HuH-7 (cell line): Measurements from ENCODE around the gene DAB1.
"Not testable (repeated sequence)": the region's sequence is repeated elsewhere in the genome, so short reads cannot be mapped to it uniquely, and the experiment has no call there.

ENCODE experiments used
- DNase-seq: peaks from one replicate; pipeline ENCODE4 v3.0.0; 2011; ENCODE audit warnings: low spot score

The DAB1 gene

DNA sequence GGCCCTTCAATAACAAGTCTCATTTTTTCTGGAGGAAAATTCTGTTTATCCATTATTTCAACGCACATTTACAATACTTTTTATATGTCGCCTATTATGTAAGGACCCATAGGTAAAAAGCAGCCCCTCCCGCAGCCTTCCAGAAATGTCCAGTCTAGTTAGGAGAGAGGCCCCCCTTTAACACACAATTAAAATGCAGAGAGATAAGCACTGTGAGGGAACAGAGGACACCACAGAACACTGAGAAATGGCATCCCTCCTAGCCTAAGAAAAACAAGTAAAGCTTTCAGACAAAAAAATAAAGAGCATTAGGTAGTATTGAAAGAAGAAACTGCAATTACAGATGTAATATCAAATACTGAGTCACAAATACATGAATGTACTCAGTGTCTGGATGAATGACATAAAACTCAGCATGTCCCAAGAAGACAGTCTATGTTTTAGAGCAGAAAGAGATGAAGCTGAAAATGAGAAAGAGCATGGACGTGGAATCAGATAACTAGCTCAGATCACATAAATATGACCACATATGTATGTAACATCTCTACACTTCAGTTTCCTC, 62.9 kb downstream of the DAB1 start:
- no peak for DNase-seq

DNA sequence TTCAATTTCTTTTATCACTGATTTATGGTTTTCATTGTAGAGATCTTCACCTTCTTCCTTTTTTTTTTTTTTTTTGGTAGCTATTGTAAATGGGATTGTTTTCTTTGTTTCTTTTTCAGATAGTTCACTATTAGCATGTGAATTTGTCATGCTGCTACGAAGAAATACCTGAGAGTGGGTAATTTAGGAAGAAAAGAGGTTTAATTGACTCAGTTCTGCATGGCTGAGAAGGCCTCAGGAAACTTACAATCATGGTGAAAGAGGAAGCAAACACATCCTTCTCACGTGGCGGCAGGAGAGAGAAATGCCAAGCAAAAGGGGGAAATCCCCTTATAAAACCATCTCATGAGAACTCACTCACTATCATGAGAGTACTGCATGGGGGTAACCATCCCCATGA, 66.4 kb downstream of the DAB1 start:
- no peak for DNase-seq

DNA sequence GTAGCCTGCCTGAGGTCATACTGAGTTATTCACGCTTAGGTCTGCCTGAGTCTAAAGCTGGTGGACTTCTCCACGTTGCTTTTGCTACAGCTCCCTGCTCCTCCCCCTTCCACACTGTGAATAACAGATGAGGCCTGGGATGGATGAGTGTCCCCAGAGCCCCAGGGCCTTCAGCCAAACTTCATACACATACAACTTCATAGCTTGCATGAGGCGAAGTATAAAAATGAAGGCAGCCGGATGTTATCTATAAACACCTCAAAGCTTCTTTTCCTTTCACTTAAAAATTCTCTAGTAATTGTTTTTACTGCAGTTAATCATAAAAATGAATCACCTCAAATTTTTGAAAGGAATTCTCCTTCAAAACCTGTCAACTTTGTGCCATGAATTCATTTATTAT, 70.2 kb downstream of the DAB1 start:
- DNase-seq: no peak

DNA sequence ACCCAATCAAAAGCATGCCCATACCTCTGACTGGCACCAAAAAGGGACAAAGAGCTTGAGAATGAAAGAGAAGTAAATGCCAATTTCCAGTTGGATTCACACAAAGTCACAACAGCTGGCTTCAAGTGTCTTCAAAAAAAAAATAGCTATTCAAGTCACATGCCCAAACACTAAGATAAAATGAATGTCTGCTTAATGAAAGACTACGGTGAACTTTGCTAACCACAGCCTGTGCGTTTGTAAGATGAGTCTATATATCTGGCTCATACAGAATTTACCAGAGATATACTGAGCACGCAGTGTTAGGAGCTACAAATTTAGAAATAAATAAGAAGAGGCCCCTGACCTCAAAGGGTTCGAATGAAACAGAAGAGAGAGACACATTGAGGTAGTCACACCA, 73.2 kb downstream of the DAB1 start:
- DNase-seq: no peak

DNA sequence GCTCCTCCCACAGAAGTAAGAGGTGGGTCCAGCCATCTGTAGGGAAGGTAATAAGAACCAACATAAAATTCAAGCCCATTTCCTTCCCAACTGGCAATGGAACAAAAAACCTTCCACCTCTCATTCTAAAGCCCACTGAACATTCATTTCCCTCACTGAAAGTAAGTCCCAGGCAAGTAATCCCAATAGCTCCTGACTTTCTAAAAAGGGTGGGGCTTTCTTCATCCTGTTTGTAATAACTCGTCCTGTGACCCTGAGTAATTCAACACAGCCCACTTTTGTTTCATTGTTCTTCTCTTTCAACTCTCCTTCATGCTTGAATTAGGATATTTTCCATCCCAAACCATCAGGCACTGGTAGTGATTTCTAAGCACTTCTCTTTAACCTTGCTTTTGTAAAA, 74.9 kb downstream of the DAB1 start:
- no peak for DNase-seq

DNA sequence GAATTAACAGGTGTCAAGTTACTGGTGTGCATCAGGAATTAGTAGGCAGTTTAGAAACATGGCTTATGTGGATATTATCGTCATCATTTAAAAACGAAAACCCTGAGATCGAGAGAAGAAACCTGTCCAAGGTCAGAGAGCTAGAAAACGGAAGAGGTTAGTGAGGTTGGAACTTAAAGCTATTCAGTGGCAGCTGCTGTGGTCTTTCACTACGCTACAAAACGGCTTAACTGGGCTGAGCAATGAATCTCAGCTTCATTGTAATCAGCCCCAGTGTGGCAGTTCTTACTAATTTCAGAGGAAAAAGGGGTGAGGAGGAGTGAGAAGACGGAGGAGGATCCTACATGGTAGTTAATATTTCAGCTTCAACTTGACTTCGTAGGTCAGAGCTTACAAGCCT, 77.9 kb downstream of the DAB1 start:
- no peak for DNase-seq

DNA sequence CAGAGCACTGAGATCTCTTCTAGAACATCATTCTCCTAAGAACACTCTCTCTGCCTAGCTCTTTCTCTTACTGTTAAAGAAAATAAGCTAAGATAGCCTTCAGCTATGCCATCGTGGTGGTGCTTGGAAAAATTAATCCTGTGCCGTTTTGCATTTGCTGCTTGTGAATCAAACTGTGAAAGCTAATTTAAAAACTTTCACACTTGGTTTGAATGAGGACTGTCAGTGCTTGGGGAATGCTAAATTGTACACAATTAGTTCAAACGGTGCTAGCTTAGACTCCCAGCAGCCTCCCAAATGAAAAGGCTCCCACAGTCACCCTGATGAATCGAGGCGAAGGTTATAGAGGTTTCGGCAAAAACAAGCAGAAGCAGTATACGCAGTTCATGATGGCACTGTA, 79.6 kb downstream of the DAB1 start:
- no peak for DNase-seq

DNA sequence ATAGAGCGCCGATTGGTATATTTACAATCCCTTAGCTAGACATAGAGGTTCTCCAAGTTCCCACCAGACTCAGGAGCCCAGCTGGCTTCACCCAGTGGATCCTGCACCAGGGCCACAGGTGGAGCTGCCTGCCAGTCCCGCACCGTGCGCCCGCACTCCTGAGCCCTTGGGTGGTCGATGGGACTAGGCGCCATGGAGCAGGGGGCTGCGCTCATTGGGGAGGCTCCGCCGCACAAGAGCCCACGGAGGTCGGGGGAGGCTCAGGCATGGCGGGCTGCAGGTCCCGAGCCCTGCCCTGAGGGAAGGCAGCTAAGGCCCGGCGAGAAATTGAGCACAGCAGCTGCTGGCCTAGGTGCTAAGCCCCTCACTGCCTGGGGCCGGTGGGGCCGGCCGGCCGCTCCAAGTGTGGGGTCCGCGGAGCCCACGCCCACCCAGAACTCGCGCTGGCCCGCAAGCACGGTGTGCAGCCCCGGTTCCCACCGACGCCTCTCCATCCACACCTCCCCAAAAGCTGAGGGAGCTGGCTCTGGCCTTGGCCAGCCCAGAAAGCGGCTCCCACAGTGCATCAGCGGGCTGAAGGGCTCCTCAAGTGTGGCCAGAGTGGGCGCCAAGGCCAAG, 80.5 kb downstream of the DAB1 start:
- DNase-seq: not testable (repeated sequence)

DNA sequence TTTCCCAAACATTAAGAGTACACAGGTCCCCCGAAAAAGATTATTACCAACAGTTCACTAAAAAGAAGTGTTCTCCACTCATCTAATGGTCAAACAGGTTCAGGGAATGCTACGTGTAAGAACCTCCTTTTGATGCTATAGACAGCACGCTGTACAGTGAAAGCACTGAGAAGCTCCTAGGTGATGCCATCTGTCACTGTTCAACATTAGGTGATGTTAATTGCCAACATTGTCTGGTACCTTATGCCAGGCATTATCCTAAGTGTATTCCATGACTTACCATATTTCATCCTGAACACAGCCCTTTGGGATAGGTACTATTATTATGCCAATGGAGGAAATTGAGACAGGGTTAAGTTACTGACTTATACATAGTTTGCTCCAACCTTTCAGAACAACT, 82.1 kb downstream of the DAB1 start:
- DNase-seq: no peak

DNA sequence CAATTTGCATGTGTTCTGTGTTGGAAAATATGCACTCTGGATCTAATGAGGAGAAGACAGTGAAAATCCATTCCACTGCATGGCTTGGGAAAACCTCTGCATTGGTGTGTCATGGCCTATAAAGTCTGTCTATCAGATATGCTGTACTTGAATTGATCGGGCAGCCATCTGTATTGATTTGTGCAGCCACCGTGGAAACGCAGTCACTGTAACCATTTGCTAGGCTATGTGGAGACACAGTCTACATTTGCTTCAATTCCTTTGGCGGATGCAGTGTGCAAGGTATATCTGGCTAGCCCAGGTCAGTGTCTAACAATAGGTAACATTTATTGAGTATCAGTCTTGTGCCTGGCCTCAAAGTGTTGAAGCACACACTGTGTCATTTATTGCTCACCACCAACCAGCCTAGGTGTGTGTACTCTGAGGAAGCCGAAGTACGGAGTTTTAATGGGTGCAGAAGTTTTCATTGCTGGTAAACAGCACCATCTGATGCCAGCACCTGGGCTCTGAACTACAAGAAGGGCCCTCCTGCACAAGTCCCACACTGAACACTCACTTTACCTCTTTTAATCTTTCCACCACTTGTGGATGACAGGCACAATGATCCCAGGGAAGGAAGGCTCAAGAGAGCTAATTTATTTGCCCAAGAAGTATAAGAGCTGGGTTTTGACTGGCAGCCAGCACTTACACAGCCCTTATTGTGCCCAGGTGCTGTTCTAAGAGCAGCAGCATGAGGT, 83.4 kb downstream of the DAB1 start:
- no peak for DNase-seq

DNA sequence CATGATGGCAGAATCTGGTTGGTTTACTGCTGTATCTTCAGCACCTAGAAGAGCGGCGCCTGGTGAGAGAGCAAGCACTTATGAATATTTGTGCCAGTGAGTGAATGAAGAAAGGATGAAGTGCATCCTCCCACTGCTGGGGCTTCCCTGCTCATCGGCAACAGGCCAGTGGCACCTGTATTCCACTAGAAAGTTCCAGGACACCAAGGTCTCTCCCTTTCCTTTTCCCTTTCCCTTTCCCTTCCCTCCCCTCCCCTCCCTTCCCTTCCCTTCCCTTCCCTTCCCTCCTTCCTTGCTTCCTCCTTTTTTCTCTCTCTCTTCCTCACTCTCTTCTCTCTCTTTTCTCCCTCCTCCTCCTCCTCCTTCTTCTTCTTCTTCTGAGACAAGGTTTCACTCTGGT, 86.2 kb downstream of the DAB1 start:
- no peak for DNase-seq

DNA sequence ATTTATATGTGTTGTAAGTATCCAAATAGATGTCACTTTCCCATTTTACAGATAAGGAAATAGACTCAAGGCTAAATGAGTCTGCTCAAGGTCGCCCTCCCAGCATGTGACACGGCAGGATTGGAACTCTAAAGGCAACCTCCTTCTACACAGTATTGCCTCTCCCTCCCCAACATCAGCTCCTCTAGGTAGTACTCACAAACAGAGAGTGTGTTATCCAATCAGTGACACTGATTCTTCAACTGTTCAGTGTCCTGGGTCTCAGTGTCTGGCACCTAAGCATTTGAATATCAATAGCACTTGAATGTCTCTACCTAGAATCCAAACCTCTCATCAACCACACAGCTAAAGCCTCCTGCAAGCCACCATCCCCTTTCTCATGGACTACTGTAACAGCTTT, 87.1 kb downstream of the DAB1 start:
- no peak for DNase-seq

DNA sequence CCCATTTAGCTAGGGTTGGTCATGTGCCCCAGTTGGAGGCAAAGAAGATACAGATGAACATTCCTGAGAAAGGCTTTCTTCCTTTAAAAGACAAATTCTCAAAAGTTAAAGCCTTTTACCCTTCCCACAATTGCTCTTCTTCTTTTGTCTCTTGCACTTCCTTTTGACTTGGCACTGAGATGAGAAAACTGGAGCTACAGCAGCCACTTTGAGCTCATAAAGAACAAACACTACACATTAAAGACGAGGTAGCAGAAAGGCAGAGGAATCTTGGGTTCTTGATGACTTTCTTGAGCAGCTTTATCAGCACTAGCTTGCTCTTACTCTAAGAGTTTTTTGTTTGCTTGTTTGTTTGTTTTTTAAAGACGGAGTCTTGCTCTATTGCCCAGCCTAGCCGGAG, 92.2 kb downstream of the DAB1 start:
- no peak for DNase-seq

DNA sequence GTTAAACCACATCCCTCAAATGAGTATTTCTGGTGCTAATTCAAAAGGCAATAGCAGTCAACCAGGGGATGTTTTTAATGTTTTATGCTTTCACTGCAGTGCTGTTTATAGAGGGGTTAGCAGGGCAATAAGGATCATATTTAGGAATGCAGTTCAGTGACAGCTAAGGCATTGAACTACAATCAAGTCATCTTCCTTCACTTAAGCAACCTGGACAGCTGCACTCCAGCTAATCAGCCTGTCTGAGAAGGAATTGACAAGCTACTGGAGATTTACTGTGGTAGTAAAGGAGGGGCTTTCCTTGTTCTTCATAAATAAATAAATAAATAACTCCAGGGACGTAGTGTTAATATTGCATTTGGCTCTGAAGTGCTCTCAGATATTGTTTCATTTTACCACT, 93.9 kb downstream of the DAB1 start:
- no peak for DNase-seq

DNA sequence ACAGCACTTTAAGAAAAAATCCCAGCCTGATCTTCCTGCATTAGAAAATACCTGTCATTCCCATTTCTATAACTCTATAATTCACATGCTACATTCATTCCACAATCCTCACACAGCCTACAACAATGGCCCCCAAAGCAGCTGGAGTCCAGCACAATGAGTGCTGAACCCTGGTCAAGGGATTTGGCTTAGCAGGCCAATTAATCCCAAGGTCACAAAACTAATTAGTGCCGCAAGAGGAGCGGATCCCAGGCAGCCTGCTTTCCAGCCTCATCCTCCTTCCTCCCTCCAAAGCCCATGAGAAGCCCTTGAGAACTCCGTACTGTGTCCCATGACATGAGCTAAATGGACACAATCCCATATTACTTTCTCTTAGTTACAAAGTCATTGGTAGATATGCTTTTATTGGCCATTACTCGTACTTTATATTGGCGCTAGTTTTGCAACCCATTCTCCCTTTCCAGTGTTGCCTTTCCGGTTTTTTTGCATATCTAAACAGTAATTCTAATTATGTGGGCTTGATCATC, 94.8 kb downstream of the DAB1 start:
- DNase-seq: no peak

DNA sequence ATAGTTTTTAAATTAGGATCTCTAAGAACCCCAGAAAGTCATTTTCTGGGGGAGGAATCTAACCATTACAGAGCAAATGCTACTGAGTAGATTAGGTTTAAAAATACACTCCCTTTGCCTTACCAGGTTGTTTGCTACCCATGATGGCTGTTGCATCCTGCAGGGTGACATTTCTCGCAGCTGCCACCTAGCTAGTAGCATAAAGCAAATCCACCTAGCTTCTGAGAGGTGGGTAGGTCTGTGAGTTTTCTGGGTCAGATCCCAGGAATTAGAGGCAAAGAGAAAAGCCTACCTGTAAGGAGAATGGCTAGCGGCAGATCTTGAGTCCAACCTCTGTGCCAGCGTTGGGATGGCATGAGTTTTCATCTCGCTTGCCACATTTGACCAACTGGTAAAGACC, 95.9 kb downstream of the DAB1 start:
- no peak for DNase-seq

DNA sequence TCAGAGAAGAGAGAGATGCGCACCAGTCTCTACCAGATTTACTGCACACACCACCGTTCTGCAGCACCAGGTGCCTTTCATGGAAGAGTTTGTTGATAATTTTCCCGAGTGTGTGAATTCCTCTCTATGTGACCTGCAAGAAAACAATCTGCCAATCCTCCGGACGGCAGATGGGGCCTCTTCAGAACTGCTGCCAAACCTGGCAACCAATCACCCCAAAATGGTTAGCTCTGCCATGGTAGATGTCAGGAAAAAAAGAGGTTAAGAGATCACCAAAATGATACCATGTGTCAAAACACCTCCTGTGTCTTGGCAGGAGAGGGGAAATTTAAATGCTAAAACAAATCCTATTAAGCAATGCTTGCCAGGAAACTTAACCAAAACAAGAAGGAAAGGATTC, 96.5 kb downstream of the DAB1 start:
- no peak for DNase-seq

DNA sequence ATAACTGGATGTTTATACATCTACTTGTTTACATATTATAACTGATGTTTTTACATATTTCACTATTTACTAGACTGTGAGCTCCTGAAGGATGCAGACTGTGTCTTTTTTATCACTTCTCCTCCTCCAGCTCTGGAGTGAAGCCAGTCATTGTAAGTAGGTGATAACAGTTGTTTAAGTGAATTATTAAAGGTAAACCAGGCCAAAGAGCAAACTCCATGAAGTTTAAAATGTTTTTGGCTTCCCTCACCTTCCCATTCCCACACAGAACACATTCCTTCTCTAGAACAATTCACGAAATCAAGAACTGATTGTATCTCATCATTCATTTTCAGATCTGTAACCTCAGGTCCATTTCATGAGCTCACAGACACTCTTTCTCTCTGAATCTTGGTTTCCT, 98.3 kb downstream of the DAB1 start:
- no peak for DNase-seq

DNA sequence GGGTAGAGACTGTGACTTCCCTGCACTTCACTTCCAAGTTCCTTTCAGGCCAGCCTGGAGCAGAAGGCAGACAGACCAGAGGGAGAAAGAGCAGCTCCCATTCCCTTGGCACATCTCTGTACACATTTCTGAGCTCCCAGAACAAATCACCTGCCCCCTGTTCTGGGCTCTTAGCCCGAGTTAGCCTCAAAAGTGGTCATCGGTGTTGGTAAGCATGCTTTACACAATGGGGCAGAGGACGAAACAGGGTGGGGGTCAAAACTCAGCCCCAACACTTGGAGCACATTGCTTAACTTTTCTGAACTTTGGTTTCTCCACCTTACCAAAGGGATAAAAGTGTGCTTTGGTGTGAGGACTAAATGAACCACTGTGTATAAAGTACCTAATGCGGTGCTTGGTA, 98.7 kb downstream of the DAB1 start:
- no peak for DNase-seq

DNA sequence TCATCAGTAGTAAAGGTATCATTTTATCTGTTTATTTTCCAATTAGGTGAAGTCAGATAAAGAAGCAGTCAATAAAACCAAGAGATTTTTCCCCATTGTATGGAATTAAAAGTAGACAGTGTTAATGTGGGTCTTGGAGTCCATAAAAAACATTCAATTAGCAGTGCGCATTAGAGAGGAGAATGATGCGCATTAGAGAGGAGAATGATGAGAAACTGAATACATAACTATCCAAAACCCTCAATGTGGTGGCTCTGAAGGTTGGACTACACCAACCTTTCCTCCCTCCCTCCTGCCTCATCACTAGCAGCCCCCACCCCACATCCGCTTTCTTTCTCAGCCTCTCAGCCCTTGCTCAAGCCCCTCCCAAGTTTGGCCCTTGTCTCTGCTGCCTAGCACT, 99.5 kb downstream of the DAB1 start:
- DNase-seq: no peak

DNA sequence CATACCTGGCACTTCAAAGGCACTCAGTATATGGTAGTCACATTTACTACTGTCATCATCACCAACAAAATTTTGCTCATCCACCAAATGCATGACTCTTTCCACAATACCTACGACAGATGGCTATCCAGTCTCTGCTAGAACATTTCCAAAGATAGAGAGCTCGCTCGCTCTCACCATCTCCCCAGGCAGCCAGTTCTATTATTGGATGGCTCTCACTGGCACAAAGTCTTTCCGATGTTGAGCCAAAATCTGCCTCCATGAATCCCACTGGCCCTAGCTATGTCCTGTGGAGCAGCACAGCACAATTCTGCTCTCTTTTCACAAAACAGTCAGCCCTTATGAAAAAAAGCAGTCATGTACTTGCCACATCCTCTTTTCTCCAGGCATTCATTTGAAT, 102.1 kb downstream of the DAB1 start:
- DNase-seq: no peak

DNA sequence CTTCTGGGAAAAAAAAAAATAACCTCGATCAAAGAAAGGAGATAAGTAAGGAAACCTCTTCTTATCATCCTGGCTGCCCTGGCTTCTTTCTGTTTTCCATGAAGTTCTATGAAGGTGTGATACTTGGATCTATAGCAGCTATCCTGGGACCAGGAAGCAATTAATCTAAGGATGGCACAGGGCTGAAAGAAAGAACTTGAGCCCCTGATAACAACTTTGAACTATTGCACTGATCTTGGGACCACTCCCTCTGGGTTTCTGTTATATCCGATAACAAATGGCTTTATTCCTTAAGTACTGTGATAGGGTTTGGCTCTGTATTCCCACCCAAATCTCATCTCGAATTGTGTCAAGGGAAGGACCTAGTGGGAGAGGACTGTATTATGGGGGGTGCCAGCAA, 104.1 kb downstream of the DAB1 start:
- no peak for DNase-seq

DNA sequence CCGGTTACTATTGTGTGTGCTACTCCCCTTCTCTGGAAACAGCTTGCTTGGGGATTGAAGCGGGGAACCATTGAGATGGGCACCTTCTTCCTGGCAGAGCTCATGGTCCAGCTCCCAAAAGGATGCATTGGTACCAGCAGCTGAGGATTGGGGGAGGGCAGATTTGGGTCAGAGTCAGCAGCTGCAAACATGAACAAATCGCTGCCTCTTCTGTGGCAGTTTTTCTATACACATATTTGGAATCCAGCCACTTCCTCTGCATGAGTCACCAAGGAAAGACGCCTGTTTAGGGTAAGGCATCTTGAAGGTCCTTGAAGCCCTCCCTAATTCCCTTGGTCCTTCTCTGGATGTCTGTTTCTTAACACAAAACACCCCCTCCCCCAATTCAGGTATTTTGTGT, 104.7 kb downstream of the DAB1 start:
- DNase-seq: no peak

DNA sequence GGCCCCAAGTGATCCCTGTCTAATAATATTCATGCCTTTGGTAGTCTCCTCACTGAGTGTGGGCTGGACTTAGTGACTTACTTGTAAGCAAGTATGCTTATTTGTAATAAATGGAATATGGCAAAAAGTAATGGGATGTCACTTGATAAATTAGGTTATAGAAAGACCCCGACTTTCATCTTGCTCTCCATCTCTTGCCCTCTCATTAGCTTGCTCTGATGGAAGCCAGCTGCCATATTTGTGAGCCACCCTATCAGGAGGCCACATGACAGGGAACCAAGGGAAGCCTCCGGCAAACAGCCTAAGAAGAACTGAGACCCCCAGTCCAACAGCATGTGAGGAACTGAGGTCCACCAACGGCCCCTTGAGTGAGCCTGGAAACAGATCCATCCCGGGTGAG, 107.0 kb downstream of the DAB1 start:
- no peak for DNase-seq
